SK-N-MC (cell line): ENCODE data around the gene ANKRD30BL.
"Not testable (repeated sequence)": the region's sequence is repeated elsewhere in the genome, so short reads cannot be mapped to it uniquely, and the experiment has no call there.

ENCODE experiments used
- EZH2 ChIP-seq: fragments of 200-600 bp; sonication (generic); IDR thresholded peaks from one replicate; pipeline ENCODE4 v1.6.1; 2017; ENCODE audit warnings: antibody characterized with exemption
- FOXP2 ChIP-seq: optimal IDR thresholded peaks from 2 replicates; pipeline ENCODE3; 2011; ENCODE audit warnings: mild to moderate bottlenecking, moderate library complexity; ENCODE audit not compliant: insufficient read depth; ENCODE audit errors: extremely low read length, control extremely low read depth
- POLR2AphosphoS5 ChIP-seq: IDR thresholded peaks from 2 replicates; pipeline ENCODE4 v1.6.1; 2012; ENCODE audit warnings: mild to moderate bottlenecking, low read depth, low read length, borderline replicate concordance

GRCh38 chr2:132202866-132203265 is 41.1 kb upstream of the ANKRD30BL start:
- not testable (repeated sequence) for TF ChIP-seq POLR2AphosphoS5, EZH2, FOXP2
